H1 (cell line): ENCODE data around the gene APELA. TPM values are rescaled to one million over a fixed set of nuclear protein-coding genes. Genes with fewer than 3 reads are reported as not detected.
A peak's percentile ranks its signal among the peaks of the same experiment; 100 is the strongest.

Experiments
- CREB1 ChIP-seq: IDR thresholded peaks from 2 replicates; pipeline ENCODE4 v1.6.1; 2012; ENCODE audit warnings: inconsistent platforms
- EZH2 ChIP-seq: fragments of 200-600 bp; sonication (generic); IDR thresholded peaks from 2 replicates; pipeline ENCODE4 v1.7.1; 2012; ENCODE audit warnings: low read depth, mild to moderate bottlenecking, moderate library complexity, low read length, inconsistent platforms; ENCODE audit not compliant: severe bottlenecking
- HDAC2 ChIP-seq, 2 experiments: fragments of 300-600 bp in 1 of 2; sonication (generic) in 1 of 2; IDR thresholded peaks; 2 replicates each; pipeline ENCODE4 v1.6.1; 2011 to 2012; ENCODE audit warnings: low read depth in 2 of 2, low read length in 2 of 2, mild to moderate bottlenecking in 2 of 2, moderate library complexity in 2 of 2, borderline replicate concordance in 1 of 2, inconsistent platforms in 1 of 2
- HDAC6 ChIP-seq: IDR thresholded peaks from one replicate; pipeline ENCODE4 v1.7.1; 2012; ENCODE audit warnings: low read depth, mild to moderate bottlenecking, inconsistent platforms, low read length, moderate library complexity
- KDM5A ChIP-seq: fragments of 200-600 bp; IDR thresholded peaks from 2 replicates; pipeline ENCODE4 v1.7.1; 2012; ENCODE audit warnings: mild to moderate bottlenecking, low read length, inconsistent platforms, mixed read lengths
- NANOG ChIP-seq: IDR thresholded peaks from 2 replicates; pipeline ENCODE4 v1.6.1; 2011; ENCODE audit warnings: low read length, low read depth, mild to moderate bottlenecking, inconsistent platforms; ENCODE audit not compliant: insufficient read depth, poor library complexity, severe bottlenecking
- SAP30 ChIP-seq: fragments of 300-600 bp; sonication (generic); IDR thresholded peaks from 2 replicates; pipeline ENCODE4 v1.7.1; 2012; ENCODE audit warnings: low read length, moderate library complexity, mild to moderate bottlenecking, inconsistent platforms; ENCODE audit not compliant: insufficient read depth, insufficient replicate concordance
- SIRT6 ChIP-seq: IDR thresholded peaks from one replicate; pipeline ENCODE4 v1.7.1; 2012; ENCODE audit warnings: low read length, inconsistent platforms
- SUZ12 ChIP-seq: fragments of 200-600 bp; sonication (generic); IDR thresholded peaks from 2 replicates; pipeline ENCODE4 v1.6.1; 2012; ENCODE audit warnings: mild to moderate bottlenecking, inconsistent platforms, low read length, moderate library complexity, mixed read lengths
- YY1 ChIP-seq: IDR thresholded peaks from 2 replicates; pipeline ENCODE4 v1.6.1; 2011; ENCODE audit warnings: low read depth, mild to moderate bottlenecking, low read length
- polyA plus RNA-seq, 7 experiments: library from polyadenylated mRNA; depleted of rRNA in 3 of 7; stranded (reverse) in 5 of 7; unstranded in 2 of 7; fragments of >200 nt in 5 of 7; fragments of 200-250 nt in 2 of 7; gene quantifications; 1 replicate in 5 of 7; 2 replicates in 1 of 7; 4 replicates in 1 of 7; pipeline versions ENCODE4 v1.2.1 to v1.2.3, GENCODE V29; 2011 to 2013; ENCODE audit warnings: missing spikeins in 2 of 7, mixed read lengths in 2 of 7
- total RNA-seq: library from RNA; stranded (reverse); fragmentation: NEBNext Ultra II Directional; extraction: Animal tissue kit (Norgen Biotek cat#: 25700); gene quantifications from 2 replicates; pipeline ENCODE4 v1.2.1, GENCODE V29; 2021

APELA gene
- total and polyA plus RNA-seq, 2 of the 8 experiments (the other 6 are each of a cell fraction or from before 2014, with no cell fraction given): 60.2 to 81.8 TPM

- TF ChIP-seq SAP30 (peak; percentile 49), HDAC2 (IDR thresholded peaks at IDR 0.05; ENCODE audit: borderline replicate concordance in 1 of 2, low read depth in 2 of 2, low read length in 2 of 2) (no peak), KDM5A (no peak), NANOG (no peak), CREB1 (no peak), HDAC6 (no peak), YY1 (no peak), EZH2 (no peak), SIRT6 (no peak), SUZ12 (no peak)
- TF ChIP-seq, all 59 proteins: peak for 4
Observed at GRCh38 chr4:164876700-164877324, at the start of gene APELA (continued).
